B cell (primary cell): ENCODE measurements around the gene MTFR1L. TPM values are rescaled to one million over a fixed set of nuclear protein-coding genes. Genes with fewer than 3 reads are reported as not detected.

Experiments used
- ATAC-seq: fragments of 200-7000 bp; cut with Tn5 transposase; one replicate; pipeline ENCODE4 v1.10.0; 2021; ENCODE audit warnings: low read depth, mild to moderate bottlenecking, moderate number of reproducible peaks, moderate library complexity
- CTCF ChIA-PET: fragments of 350-600 bp; sonication (Branson Sonifier 250); formaldehyde crosslinking; loops from one replicate; lab custom pipeline; 2021; ENCODE audit warnings: antibody characterized with exemption, inconsistent platforms; lab: Charles Lee
- POLR2A ChIA-PET: fragments of 350-600 bp; sonication (Branson Sonifier 250); formaldehyde crosslinking; loops from one replicate; lab custom pipeline; 2021; ENCODE audit warnings: antibody characterized with exemption; lab: Charles Lee
- DNase-seq: peaks from one replicate; pipeline ENCODE4 v3.0.0; 2013
- H2AFZ ChIP-seq: 2 replicates; pipeline ENCODE4 v1.6.1; 2012; ENCODE audit warnings: mild to moderate bottlenecking, low read depth, low read length; ENCODE audit not compliant: insufficient read depth, poor library complexity, severe bottlenecking
- H3K27ac ChIP-seq, 2 donors: 1 replicate in 1 of 2; 2 replicates in 1 of 2; pipeline ENCODE4 v1.5.1; 2012 to 2013; ENCODE audit warnings: low read length in 2 of 2, mild to moderate bottlenecking in 2 of 2, moderate library complexity in 1 of 2
- H3K27me3 ChIP-seq, 4 experiments: fragments of 200-600 bp in 1 of 4; sonication (generic) in 1 of 4; replicated peaks in 1 of 4; 1 replicate in 2 of 4; 2 replicates in 2 of 4; pipeline versions ENCODE4 v1.6.1 to v1.7.0; 2013 to 2016; ENCODE audit warnings: low read length in 3 of 4, mild to moderate bottlenecking in 2 of 4, mixed read lengths in 1 of 4, moderate library complexity in 1 of 4; ENCODE audit not compliant: insufficient read depth in 4 of 4, control insufficient read depth in 3 of 4; ENCODE audit errors: control extremely low read depth in 1 of 4
- H3K36me3 ChIP-seq, 2 experiments: replicated peaks in 1 of 2; 1 replicate in 1 of 2; 2 replicates in 1 of 2; pipeline versions ENCODE4 v1.6.1 to v1.7.1; 2013; ENCODE audit warnings: low read length in 1 of 2; ENCODE audit not compliant: insufficient read depth in 2 of 2, control insufficient read depth in 1 of 2; ENCODE audit errors: control extremely low read depth in 1 of 2, extremely low read depth in 1 of 2
- H3K4me1 ChIP-seq, 2 donors: fragments of 200-600 bp in 1 of 2; sonication (generic) in 1 of 2; 1 replicate in 1 of 2; 2 replicates in 1 of 2; pipeline versions ENCODE4 v1.5.1 to v1.6.1; 2013 to 2017; ENCODE audit warnings: low read length in 2 of 2; ENCODE audit not compliant: control insufficient read depth in 2 of 2, insufficient read depth in 2 of 2
- H3K4me2 ChIP-seq: replicated peaks from 2 replicates; pipeline ENCODE3; 2012; ENCODE audit warnings: mild to moderate bottlenecking, low read depth, low read length; ENCODE audit not compliant: poor library complexity, severe bottlenecking
- H3K4me3 ChIP-seq, 5 experiments: fragments of 200-600 bp in 1 of 5; sonication (generic) in 1 of 5; 1 replicate in 3 of 5; 2 replicates in 2 of 5; pipeline versions ENCODE4 v1.5.1 to v1.7.0; 2011 to 2016; ENCODE audit warnings: low read length in 4 of 5, mild to moderate bottlenecking in 4 of 5, low read depth in 2 of 5, control low read depth in 1 of 5, moderate library complexity in 1 of 5; ENCODE audit not compliant: insufficient read depth in 1 of 5; ENCODE audit errors: control extremely low read depth in 1 of 5, extremely low read depth in 1 of 5
- H3K79me2 ChIP-seq: fragments of 200-600 bp; sonication (generic); one replicate; pipeline ENCODE4 v1.6.0; 2016; ENCODE audit warnings: low read length; ENCODE audit not compliant: control insufficient read depth, insufficient read depth
- H3K9ac ChIP-seq: fragments of 200-600 bp; sonication (generic); 2 replicates; pipeline ENCODE4 v1.6.1; 2017; ENCODE audit warnings: mild to moderate bottlenecking, low read length, moderate library complexity
- H3K9me3 ChIP-seq, 3 donors: one replicate each; pipeline versions ENCODE4 v1.6.1 to v1.7.1; 2013; ENCODE audit warnings: low read length in 2 of 3; ENCODE audit not compliant: control insufficient read depth in 2 of 3, insufficient read depth in 1 of 3; ENCODE audit errors: control extremely low read depth in 1 of 3
- H4K20me1 ChIP-seq: 2 replicates; pipeline ENCODE4 v1.6.0; 2012; ENCODE audit warnings: mild to moderate bottlenecking, low read length; ENCODE audit not compliant: insufficient read depth, control insufficient read depth, poor library complexity, severe bottlenecking
- H3K27ac Mint-ChIP-seq: one replicate; pipeline ENCODE4 v1.8.0; 2021; ENCODE audit warnings: mixed read lengths
- H3K27me3 Mint-ChIP-seq: one replicate; pipeline ENCODE4 v1.8.0; 2021; ENCODE audit warnings: mixed read lengths
- H3K4me1 Mint-ChIP-seq: one replicate; pipeline ENCODE4 v1.8.0; 2021; ENCODE audit warnings: mixed read lengths
- H3K4me3 Mint-ChIP-seq: one replicate; pipeline ENCODE4 v1.8.0; 2021; ENCODE audit warnings: mixed read lengths
- H3K9me3 Mint-ChIP-seq: one replicate; pipeline ENCODE4 v1.8.0; 2022; ENCODE audit warnings: mixed read lengths; ENCODE audit not compliant: insufficient read depth
- CTCF ChIP-seq: fragments of 200-600 bp; IDR thresholded peaks from one replicate; pipeline ENCODE4 v1.8.0; 2022; ENCODE audit warnings: antibody characterized with exemption, mild to moderate bottlenecking
- EZH2 ChIP-seq: IDR thresholded peaks from 2 replicates; pipeline ENCODE4 v1.6.1; 2012; ENCODE audit warnings: borderline replicate concordance, low read depth, mild to moderate bottlenecking, moderate library complexity, low read length; ENCODE audit not compliant: insufficient read depth, poor library complexity, severe bottlenecking
- WGBS: methylation state at CpG from one replicate; pipeline ENCODE4 v1.1.5; 2013; ENCODE audit warnings: missing lambda C conversion rate; ENCODE audit not compliant: insufficient coverage; 5-methylcytosine and 5-hydroxymethylcytosine counted together
- intact Hi-C: fragments of 100-400 bp; cut with micrococcal nuclease; formaldehyde crosslinking; loops from one replicate; pipeline ENCODE4 v1.10.0; 2022
- polyA plus RNA-seq: library from polyadenylated mRNA; depleted of rRNA; stranded (reverse); fragments of >200 nt; gene quantifications from 2 replicates; pipeline ENCODE4 v1.2.3, GENCODE V29; 2012
- total RNA-seq, 2 donors: library from RNA; stranded (reverse); fragments of 120-200 nt in 1 of 2; gene quantifications; 1 replicate in 1 of 2; 2 replicates in 1 of 2; pipeline versions ENCODE4 v1.2.3 to v1.2.4, GENCODE V29; 2013 to 2022

The MTFR1L gene
- total and polyA plus RNA-seq, 2 donors (not counting 1 experiment from before 2014, with no cell fraction given): 41.5 to 44.6 TPM

DNA sequence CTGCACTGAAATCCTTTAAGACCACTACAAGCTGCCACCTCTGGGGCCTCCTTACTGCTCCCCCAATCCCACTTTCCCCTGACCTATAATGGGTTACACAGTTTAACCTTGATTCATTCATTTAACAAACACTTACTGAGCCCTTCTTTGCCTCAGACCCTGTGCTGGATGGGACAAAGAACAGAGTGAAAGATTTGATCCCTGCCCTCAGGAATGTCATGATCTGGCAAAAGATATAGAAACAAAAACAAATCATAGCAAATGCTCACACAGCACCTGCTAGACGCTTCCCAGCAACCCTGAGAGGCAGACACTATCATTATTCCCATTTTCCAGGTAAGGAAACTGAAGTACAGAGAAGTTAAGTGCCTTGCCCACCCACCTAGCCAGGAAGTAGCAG, 46.5 kb downstream of the MTFR1L start:
- no peaks in the 10 kb centered on the region for H3K9me3 Mint-ChIP-seq
- H3K79me2 ChIP-seq: no peaks in the 10 kb centered on the region
- H3K27ac ChIP-seq: no peak overlapping the region
- ChIA-PET CTCF (no interaction called here), POLR2A (no interaction called here)
- TF ChIP-seq EZH2 (no peak), CTCF (no peak)
- no peak overlapping the region for H2AFZ ChIP-seq
- H4K20me1 ChIP-seq: no peaks in the 10 kb centered on the region
- peaks cover 3 to 7% of the 10 kb centered on the region in 2 donors for H3K4me1 ChIP-seq
- no peaks in the 10 kb centered on the region for H3K9me3 ChIP-seq
- H3K27ac Mint-ChIP-seq: no peak overlapping the region
- no peak overlapping the region for H3K9ac ChIP-seq
- H3K27me3 ChIP-seq: no peaks in the 10 kb centered on the region
- H3K4me3 Mint-ChIP-seq: no peak overlapping the region
- no peaks in the 10 kb centered on the region for H3K36me3 ChIP-seq
- H3K4me3 ChIP-seq: no peak overlapping the region
- H3K4me1 Mint-ChIP-seq: peaks cover 6% of the 10 kb centered on the region
- no CpG with 5 or more reads among the region's 1 CpG for WGBS
- DNase-seq: no peak
- intact Hi-C loops: no loop called here
- no peak for ATAC-seq
- H3K27me3 Mint-ChIP-seq: no peaks in the 10 kb centered on the region
- H3K4me2 ChIP-seq: no peak overlapping the region

DNA sequence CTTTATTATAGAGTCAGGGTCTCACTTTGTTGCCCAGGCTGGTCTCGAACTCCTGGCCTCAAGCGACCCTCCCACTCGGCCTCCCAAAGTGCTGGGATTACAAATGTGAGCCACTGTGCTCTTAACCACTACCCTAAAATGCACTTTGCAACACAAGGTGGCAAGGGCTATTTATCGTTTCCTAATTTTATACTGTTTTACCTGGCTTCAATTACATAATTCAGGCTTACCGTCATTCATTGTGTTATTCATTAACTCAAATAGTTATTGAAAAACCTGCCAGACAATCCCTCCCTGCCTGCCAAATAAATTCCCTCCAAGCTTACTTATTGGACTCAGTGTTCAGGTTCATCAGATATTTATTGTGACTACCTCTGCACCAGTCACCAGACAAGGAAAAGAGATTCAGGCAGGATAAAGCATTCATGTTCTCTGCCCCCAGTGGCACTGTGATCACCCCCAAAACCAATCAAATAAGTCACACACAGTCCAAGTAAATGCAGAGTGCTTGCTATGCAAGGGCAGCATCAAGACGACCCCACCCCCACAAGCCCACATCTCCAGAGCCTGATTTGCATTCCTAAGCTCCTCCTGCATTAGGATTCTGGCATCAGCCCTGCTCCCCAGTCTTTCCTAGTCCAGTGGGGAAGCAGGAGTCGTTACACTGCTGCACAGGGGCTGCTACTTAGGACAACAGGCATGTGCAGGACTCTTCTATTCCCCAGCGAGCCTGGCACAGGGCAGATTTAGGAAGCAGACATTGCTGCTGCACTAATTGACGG, 47.6 kb downstream of the MTFR1L start:
- intact Hi-C loops: no loop called here
- WGBS: 93% methylated on average over 7 of the region's 9 CpGs
- Histone ChIP-seq H3K27ac (no peak overlapping the region), H3K4me1 (peaks cover 4 to 10% of the 10 kb centered on the region in 2 donors), H3K4me2 (no peak overlapping the region), H3K9ac (no peak overlapping the region), H3K4me3 (no peak overlapping the region), H4K20me1 (no peaks in the 10 kb centered on the region), H3K9me3 (no peaks in the 10 kb centered on the region), H2AFZ (no peak overlapping the region), H3K79me2 (no peaks in the 10 kb centered on the region), H3K27me3 (no peaks in the 10 kb centered on the region), H3K36me3 (no peaks in the 10 kb centered on the region)
- no peak overlapping the region for H3K27ac Mint-ChIP-seq
- ChIA-PET POLR2A (no interaction called here), CTCF (no interaction called here)
- peaks cover 3% of the 10 kb centered on the region for H3K4me1 Mint-ChIP-seq
- no peak overlapping the region for H3K4me3 Mint-ChIP-seq
- no peaks in the 10 kb centered on the region for H3K9me3 Mint-ChIP-seq
- ATAC-seq (no peak), DNase-seq (no peak)
- no peaks in the 10 kb centered on the region for H3K27me3 Mint-ChIP-seq
- TF ChIP-seq CTCF: no peak
- no peak for TF ChIP-seq EZH2
